Gastroesophageal sphincter (tissue), 3 donors: ENCODE data around the gene NHEJ1.

Experiments used
- POLR2A ChIP-seq, 2 donors: fragments of 450-650 bp; IDR thresholded peaks; one replicate each; pipeline ENCODE4 v1.6.1; 2017; ENCODE audit warnings: antibody characterized with exemption in 2 of 2, mild to moderate bottlenecking in 2 of 2, moderate library complexity in 1 of 2
- TF ChIP-seq, protein P1 (sequence below), 4 experiments: fragments of 200-600 bp in 2 of 4; fragments of 450-650 bp in 2 of 4; sonication (generic) in 1 of 4; IDR thresholded peaks; one replicate each; pipeline ENCODE4 v1.5.1; 2017 to 2019; ENCODE audit warnings: antibody characterized with exemption in 4 of 4, mild to moderate bottlenecking in 2 of 4, moderate library complexity in 2 of 4

DNA sequence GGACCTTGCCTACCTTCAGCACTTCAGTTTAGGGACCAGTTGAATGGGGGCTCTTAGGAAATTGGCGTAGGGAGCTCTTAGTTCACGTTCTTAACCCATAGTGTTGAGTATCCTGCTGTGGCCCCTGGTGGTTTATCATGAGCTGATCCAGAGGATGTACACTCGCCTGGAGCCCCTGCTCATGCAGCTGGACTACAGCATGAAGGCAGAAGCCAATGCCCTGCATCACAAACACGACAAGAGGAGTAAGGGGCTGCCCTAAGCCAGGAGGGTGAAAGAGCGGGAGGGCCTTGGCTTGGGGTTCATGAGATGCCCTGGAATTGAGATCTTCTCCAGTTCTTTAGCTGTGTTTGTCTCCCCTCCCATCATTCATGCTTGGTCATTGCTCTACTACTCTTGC lies 20.3 kb upstream of the NHEJ1 start:
- TF ChIP-seq, protein P1, sequence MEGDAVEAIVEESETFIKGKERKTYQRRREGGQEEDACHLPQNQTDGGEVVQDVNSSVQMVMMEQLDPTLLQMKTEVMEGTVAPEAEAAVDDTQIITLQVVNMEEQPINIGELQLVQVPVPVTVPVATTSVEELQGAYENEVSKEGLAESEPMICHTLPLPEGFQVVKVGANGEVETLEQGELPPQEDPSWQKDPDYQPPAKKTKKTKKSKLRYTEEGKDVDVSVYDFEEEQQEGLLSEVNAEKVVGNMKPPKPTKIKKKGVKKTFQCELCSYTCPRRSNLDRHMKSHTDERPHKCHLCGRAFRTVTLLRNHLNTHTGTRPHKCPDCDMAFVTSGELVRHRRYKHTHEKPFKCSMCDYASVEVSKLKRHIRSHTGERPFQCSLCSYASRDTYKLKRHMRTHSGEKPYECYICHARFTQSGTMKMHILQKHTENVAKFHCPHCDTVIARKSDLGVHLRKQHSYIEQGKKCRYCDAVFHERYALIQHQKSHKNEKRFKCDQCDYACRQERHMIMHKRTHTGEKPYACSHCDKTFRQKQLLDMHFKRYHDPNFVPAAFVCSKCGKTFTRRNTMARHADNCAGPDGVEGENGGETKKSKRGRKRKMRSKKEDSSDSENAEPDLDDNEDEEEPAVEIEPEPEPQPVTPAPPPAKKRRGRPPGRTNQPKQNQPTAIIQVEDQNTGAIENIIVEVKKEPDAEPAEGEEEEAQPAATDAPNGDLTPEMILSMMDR (IDR thresholded peaks at IDR 0.05), result no peak
- TF ChIP-seq POLR2A (IDR thresholded peaks at IDR 0.05), result no peak
